Suprapubic skin (tissue), 4 donors: ENCODE measurements around the gene SAMD14. TPM values are rescaled to one million over a fixed set of nuclear protein-coding genes. Genes with fewer than 3 reads are reported as not detected.

Experiments used
- DNase-seq, 2 donors: peaks; one replicate each; pipeline ENCODE4 v3.0.0-alpha.2; 2019; ENCODE audit warnings: low spot score in 2 of 2
- H3K27ac ChIP-seq: fragments of 200-600 bp; sonication (generic); one replicate; pipeline ENCODE4 v1.5.1; 2019
- H3K27me3 ChIP-seq: fragments of 200-600 bp; sonication (generic); one replicate; pipeline ENCODE4 v1.5.1; 2019
- H3K36me3 ChIP-seq: fragments of 200-600 bp; sonication (generic); one replicate; pipeline ENCODE4 v1.5.1; 2019
- H3K4me1 ChIP-seq: fragments of 200-600 bp; sonication (generic); one replicate; pipeline ENCODE4 v1.5.1; 2019
- H3K4me3 ChIP-seq: fragments of 200-600 bp; sonication (generic); one replicate; pipeline ENCODE4 v1.5.1; 2019; ENCODE audit warnings: mild to moderate bottlenecking
- H3K9me3 ChIP-seq: fragments of 200-600 bp; sonication (generic); one replicate; pipeline ENCODE4 v1.5.1; 2019
- EP300 ChIP-seq: sonication (generic); formaldehyde crosslinking; IDR thresholded peaks from one replicate; pipeline ENCODE4 v1.6.1; 2017; ENCODE audit warnings: antibody characterized with exemption
- POLR2A ChIP-seq, 2 donors: fragments of 450-650 bp; IDR thresholded peaks; one replicate each; pipeline ENCODE4 v1.6.1; 2017; ENCODE audit warnings: antibody characterized with exemption in 2 of 2, mild to moderate bottlenecking in 2 of 2, moderate library complexity in 2 of 2
- POLR2AphosphoS5 ChIP-seq, 3 donors: sonication (generic); formaldehyde crosslinking; IDR thresholded peaks; one replicate each; pipeline ENCODE4 v1.6.1; 2017; ENCODE audit warnings: antibody characterized with exemption in 3 of 3
- WGBS: methylation state at CpG from one replicate; pipeline ENCODE4 v1.1.5; 2018; 5-methylcytosine and 5-hydroxymethylcytosine counted together
- total RNA-seq, 4 donors: library from RNA; depleted of rRNA; stranded (reverse); fragments of >200 nt; gene quantifications; one replicate each; pipeline ENCODE4 v1.1.0, GENCODE V29; 2016
- TF ChIP-seq, protein P1 (sequence below), 2 donors: fragments of 200-600 bp in 1 of 2; fragments of 450-650 bp in 1 of 2; sonication (generic) in 1 of 2; IDR thresholded peaks; one replicate each; pipeline ENCODE4 v1.5.1; 2016 to 2019; ENCODE audit warnings: antibody characterized with exemption in 2 of 2, mild to moderate bottlenecking in 1 of 2, moderate library complexity in 1 of 2

The SAMD14 gene
- total RNA-seq, 4 donors from 2014 or later: 0.68 TPM; not detected in 3

DNA sequence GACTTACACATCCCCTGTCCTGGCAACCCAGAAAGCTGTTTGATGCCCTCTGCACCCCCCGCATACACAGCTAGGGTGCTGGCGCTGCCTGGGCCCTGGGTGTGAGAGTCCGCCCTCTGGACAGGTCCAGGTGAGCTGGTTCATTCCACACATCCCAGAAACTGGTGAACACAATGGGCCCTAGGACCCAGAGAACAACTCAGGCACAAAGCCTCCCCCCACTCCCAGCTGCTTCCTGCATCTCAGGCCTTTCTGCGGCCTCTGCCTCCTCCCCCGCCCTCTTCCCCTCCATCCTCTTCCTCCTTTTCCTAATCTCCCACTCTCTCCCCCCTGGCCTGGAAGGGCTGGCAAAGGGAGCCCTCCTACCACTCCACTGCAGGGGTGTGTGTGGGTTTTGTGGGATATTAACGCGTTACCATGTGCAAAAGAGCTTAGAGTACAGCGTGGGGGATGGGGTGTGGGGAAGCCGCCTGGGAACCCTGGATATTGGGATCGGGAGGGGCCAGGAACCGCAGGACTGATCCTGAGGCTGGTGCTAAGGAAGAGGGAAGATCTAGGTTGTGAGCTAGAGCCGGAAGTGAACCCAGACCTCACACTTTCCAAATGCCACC is 22.1 kb upstream of the SAMD14 start:
- TF ChIP-seq, protein P1, sequence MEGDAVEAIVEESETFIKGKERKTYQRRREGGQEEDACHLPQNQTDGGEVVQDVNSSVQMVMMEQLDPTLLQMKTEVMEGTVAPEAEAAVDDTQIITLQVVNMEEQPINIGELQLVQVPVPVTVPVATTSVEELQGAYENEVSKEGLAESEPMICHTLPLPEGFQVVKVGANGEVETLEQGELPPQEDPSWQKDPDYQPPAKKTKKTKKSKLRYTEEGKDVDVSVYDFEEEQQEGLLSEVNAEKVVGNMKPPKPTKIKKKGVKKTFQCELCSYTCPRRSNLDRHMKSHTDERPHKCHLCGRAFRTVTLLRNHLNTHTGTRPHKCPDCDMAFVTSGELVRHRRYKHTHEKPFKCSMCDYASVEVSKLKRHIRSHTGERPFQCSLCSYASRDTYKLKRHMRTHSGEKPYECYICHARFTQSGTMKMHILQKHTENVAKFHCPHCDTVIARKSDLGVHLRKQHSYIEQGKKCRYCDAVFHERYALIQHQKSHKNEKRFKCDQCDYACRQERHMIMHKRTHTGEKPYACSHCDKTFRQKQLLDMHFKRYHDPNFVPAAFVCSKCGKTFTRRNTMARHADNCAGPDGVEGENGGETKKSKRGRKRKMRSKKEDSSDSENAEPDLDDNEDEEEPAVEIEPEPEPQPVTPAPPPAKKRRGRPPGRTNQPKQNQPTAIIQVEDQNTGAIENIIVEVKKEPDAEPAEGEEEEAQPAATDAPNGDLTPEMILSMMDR (IDR thresholded peaks at IDR 0.05): no peak
- TF ChIP-seq EP300: no peak
- no peak for TF ChIP-seq POLR2AphosphoS5 (IDR thresholded peaks at IDR 0.05)
- TF ChIP-seq POLR2A (IDR thresholded peaks at IDR 0.05): no peak
- peak overlapping the region; percentile 86 for H3K27ac ChIP-seq

DNA sequence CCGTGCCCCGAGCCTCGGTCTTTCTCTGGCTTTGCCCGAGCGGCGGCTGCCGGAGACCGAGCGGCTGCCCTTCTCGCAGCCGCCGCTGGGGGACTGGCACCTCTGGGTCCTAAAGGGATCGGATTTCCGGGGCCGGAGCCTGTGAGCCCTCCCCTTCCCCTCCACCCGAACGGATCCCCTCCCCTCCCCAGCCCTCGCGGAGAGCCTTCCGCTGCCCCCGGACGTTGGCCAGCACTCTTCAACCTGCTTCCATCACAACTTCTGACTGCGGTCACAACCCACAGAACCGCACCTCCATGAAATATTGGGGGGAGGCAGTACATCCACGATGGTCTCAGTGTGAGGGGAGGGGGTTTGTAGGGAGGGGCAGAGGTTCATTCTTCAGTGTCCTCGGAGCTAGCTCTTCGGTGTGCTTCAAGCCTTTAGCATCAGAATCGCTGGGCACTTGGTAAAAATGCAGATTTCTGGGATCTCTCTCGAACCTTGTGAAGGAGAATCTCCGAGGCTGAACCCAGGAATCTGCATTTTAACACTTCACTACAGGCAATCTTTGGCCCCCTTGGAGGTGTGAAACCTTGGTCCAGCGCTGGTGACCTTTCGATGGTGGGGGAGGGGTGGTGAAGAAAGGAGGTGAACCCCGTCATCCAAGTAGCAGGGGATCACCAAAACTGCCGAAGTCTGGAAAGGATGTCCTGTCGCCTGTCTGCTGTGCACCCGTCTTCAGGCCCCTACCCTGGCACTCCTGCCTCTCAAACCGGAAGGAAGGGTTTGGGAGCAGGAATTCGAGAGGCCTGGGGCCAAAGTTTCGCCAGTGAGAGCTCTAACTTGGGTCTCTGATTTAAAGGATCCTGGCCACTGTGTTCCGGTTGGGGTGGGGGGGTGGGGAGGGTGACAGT is 21.3 kb upstream of the SAMD14 start:
- Histone ChIP-seq H3K9me3 (no peaks in the 10 kb centered on the region), H3K27me3 (no peaks in the 10 kb centered on the region), H3K36me3 (no peaks in the 10 kb centered on the region), H3K4me3 (peak overlapping the region; percentile 84), H3K4me1 (peaks cover 91% of the 10 kb centered on the region), H3K27ac (peak overlapping the region; percentile 86)
- no peak for TF ChIP-seq POLR2AphosphoS5 (IDR thresholded peaks at IDR 0.05)
- TF ChIP-seq, protein P1 (IDR thresholded peaks at IDR 0.05): peak; percentile 35 to 86
- DNase-seq: peak; percentile 94 to 95
- WGBS: under 1% methylated on average over 16 of the region's 40 CpGs

More for the DNA sequence above, 22.1 kb upstream of the SAMD14 start:
- WGBS: 0% methylated on average over 9 of the region's 12 CpGs
- Histone ChIP-seq H3K4me1 (peaks cover 83% of the 10 kb centered on the region), H3K9me3 (no peaks in the 10 kb centered on the region), H3K4me3 (peak overlapping the region; percentile 84), H3K36me3 (no peaks in the 10 kb centered on the region), H3K27me3 (no peaks in the 10 kb centered on the region)
- DNase-seq: no peak

DNA sequence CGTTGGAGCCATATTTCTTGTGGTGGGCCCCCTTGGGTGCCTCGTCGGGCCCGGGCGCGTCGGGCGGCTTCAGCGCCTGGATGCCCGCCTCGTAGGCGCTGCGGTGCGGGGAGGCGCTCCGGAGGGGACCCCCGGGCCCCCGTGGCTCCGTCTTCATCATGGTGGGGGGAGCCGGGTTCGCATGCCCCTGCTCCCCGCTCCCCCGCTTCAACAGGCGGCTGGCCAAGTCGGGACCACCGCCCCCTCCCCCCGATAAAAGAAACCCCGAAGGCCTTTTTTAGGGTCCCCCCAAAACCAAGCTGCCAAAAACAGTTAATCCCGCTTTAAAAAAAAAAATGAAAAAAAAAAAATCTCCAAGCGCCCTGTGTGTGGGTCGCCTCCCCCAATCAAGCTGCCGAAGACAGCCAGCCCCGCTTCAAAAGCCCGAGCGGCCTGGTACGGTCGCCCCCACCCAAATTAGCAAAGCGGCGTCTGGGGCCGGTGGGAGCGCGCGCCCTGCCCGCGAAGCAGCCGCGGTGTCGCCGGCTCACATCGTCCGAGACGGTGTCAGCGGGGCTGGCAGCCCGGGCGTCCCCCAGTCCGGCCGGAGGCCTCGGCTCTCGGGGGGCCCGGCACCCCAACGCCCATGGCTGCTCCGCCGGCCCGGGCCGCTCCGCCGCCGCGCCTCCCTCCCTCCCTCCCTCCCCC is 20.5 kb upstream of the SAMD14 start, which contains the start of gene PPP1R9B:
Gene PPP1R9B, minus strand, starts transcription at position 324 of the 687 bp plus-strand sequence. Its CDS starts 164 bp downstream, at position 160.
- WGBS: 0% methylated on average over 27 of the region's 69 CpGs
- DNase-seq: no peak
- Histone ChIP-seq H3K4me1 (peaks cover 93% of the 10 kb centered on the region), H3K27ac (peak within 1 kb of the TSS; percentile 86), H3K4me3 (peak within 1 kb of the TSS; percentile 84), H3K9me3 (no peaks in the 10 kb centered on the region), H3K36me3 (no peaks in the 10 kb centered on the region), H3K27me3 (no peaks in the 10 kb centered on the region)
- TF ChIP-seq, protein P1 (IDR thresholded peaks at IDR 0.05): no peak
- no peak for TF ChIP-seq POLR2AphosphoS5 (IDR thresholded peaks at IDR 0.05)
- TF ChIP-seq EP300: no peak
- TF ChIP-seq POLR2A (IDR thresholded peaks at IDR 0.05): no peak

DNA sequence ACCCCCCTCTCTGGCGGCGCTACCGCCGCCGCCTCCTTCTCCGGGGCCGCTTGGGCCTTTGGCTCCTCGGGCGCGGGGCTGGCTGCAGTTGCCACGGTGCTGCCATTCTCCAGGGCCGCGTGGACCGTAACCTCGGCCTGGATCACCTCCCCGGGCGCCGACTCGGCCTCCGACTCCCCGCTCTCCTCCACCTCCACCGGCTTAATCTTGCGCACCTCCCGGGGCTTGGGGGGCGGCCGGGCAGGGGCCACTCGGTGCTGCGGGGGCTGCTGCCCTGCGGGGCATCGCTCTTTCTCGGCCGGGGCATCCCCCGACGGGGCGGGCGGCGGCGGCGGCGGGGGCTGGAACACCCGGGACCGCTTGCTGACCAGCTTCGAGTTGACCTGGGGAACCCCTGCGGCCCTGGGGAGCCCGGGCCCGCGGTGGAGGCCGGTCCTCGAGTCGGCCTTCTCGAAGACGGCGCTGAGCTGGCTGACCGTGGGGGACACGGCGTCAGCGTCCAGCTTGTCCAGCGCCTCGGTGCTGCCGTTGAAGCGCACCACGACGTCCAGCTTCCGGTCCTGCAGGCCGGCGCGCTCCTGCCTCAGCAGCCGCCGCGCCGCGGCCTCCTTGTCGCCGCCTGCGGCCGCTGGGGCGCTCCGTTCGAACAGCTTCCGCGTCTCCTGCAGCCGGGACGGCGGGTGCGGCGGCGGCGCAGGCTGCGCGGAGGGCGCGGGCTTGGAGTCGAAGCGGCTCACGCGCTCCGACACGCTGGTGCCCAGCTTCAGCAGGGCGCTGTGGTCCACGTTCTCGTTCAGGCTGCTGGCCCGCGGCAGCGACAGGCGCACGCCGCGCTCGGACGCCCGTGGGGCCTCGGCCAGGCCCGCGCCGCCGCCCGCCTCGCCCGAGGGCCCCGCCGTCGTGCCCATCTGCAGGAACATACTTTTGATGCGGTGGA is 19.7 kb upstream of the SAMD14 start:
- Histone ChIP-seq H3K9me3 (no peaks in the 10 kb centered on the region), H3K27me3 (no peaks in the 10 kb centered on the region), H3K36me3 (peaks cover 6% of the 10 kb centered on the region), H3K4me1 (peaks cover 93% of the 10 kb centered on the region), H3K27ac (peak overlapping the region; percentile 86), H3K4me3 (peak overlapping the region; percentile 84)
- TF ChIP-seq POLR2A (IDR thresholded peaks at IDR 0.05) (no peak), POLR2AphosphoS5 (IDR thresholded peaks at IDR 0.05) (peak in 1 of 3 donors; percentile 12), EP300 (no peak)
- TF ChIP-seq, protein P1 (IDR thresholded peaks at IDR 0.05): peak in 1 of 2 donors; percentile 6
- WGBS: 0% methylated on average over 2 of the region's 123 CpGs
- no peak for DNase-seq
